NK-92 treated with Interleukin-12 subunit alpha and Interleukin-12 subunit beta, amount 100 ng/mL, for 24 hours (cell line): ENCODE data around the gene DOCK11.
"Not testable (repeated sequence)": the region's sequence is repeated elsewhere in the genome, so short reads cannot be mapped to it uniquely, and the experiment has no call there.

Source experiments
- DNase-seq: peaks from one replicate; lab custom pipeline; 2025; lab: John Stamatoyannopoulos, UW

The DOCK11 gene

GRCh38 chrX:118570209-118570608 lies 74.6 kb downstream of the DOCK11 start:
- no peak for DNase-seq

GRCh38 chrX:118571836-118572235 lies 76.2 kb downstream of the DOCK11 start:
- no peak for DNase-seq

- no peak for DNase-seq
These were observed 79.1 kb downstream of the DOCK11 start for GRCh38 chrX:118574666-118575065.

- no peak for DNase-seq
These were observed 81.4 kb downstream of the DOCK11 start for GRCh38 chrX:118577041-118577440.

- no peak for DNase-seq
These were observed 83.8 kb downstream of the DOCK11 start for GRCh38 chrX:118579417-118579816.

- not testable (repeated sequence) for DNase-seq
These were observed 87.3 kb downstream of the DOCK11 start for GRCh38 chrX:118582926-118583325.

GRCh38 chrX:118583781-118584180 lies 88.2 kb downstream of the DOCK11 start:
- DNase-seq, result no peak

- no peak for DNase-seq
These were observed 89.7 kb downstream of the DOCK11 start for GRCh38 chrX:118585296-118585695.

- not testable (repeated sequence) for DNase-seq
These were observed 90.6 kb downstream of the DOCK11 start for GRCh38 chrX:118586206-118586605.

- no peak for DNase-seq
These were observed 93.1 kb downstream of the DOCK11 start for GRCh38 chrX:118588715-118589114.

GRCh38 chrX:118589227-118589626 lies 93.6 kb downstream of the DOCK11 start:
- no peak for DNase-seq

GRCh38 chrX:118593407-118593806 lies 97.8 kb downstream of the DOCK11 start:
- no peak for DNase-seq

GRCh38 chrX:118594697-118595420 lies 99.2 kb downstream of the DOCK11 start:
- DNase-seq, result no peak

- no peak for DNase-seq
These were observed 100.0 kb downstream of the DOCK11 start for GRCh38 chrX:118595501-118596042.

- no peak for DNase-seq
These were observed 100.8 kb downstream of the DOCK11 start for GRCh38 chrX:118596390-118596789.

GRCh38 chrX:118603981-118604380 lies 108.4 kb downstream of the DOCK11 start:
- peak; percentile 0 for DNase-seq

- DNase-seq, result no peak
These were observed 116.7 kb downstream of the DOCK11 start for GRCh38 chrX:118612290-118612689.

GRCh38 chrX:118614150-118614549 lies 118.5 kb downstream of the DOCK11 start:
- no peak for DNase-seq

- DNase-seq, result no peak
These were observed 119.5 kb downstream of the DOCK11 start for GRCh38 chrX:118615141-118615540.

GRCh38 chrX:118621081-118621759 lies 125.6 kb downstream of the DOCK11 start:
- no peak for DNase-seq

GRCh38 chrX:118623062-118623461 lies 127.4 kb downstream of the DOCK11 start:
- DNase-seq, result no peak

- DNase-seq, result no peak
These were observed 130.7 kb downstream of the DOCK11 start for GRCh38 chrX:118626346-118626745.

GRCh38 chrX:118627084-118627758 lies 131.6 kb downstream of the DOCK11 start:
- no peak for DNase-seq
